IMR-90 (cell line): ENCODE measurements around the gene ACP6. TPM values are rescaled to one million over a fixed set of nuclear protein-coding genes. Genes with fewer than 3 reads are reported as not detected.

Source experiments
- ATAC-seq: fragments of 200-7000 bp; cut with Tn5 transposase; 2 replicates; pipeline ENCODE4 v1.9.1; 2020; ENCODE audit warnings: low read depth, mild to moderate bottlenecking, moderate library complexity
- BruUV-seq: library from RNA; stranded (reverse); fragments of 400-500 nt; replicated peaks from 2 replicates; lab custom pipeline; 2021; lab: Mats Ljungman, UMichigan
- CTCF ChIA-PET: fragments of 300-600 bp; formaldehyde crosslinking; extraction: SDS; loops from one replicate; lab custom pipeline; 2021; ENCODE audit warnings: antibody characterized with exemption; lab: Yijun Ruan, JAX
- POLR2A ChIA-PET: fragments of 300-600 bp; sonication (Branson Sonifier 250); formaldehyde crosslinking; loops from one replicate; lab custom pipeline; 2022; ENCODE audit warnings: antibody characterized with exemption; ENCODE audit not compliant: unreplicated experiment; lab: Charles Lee
- DNase-seq: peaks from one replicate; pipeline ENCODE4 v3.0.0; 2013
- H2AFZ ChIP-seq: replicated peaks from 2 replicates; pipeline ENCODE3; 2013; ENCODE audit warnings: low read length, mild to moderate bottlenecking; ENCODE audit not compliant: poor library complexity
- H2AK5ac ChIP-seq: 2 replicates; pipeline ENCODE4 v1.6.1; 2013; ENCODE audit warnings: low read depth, low read length, inconsistent platforms
- H2AK9ac ChIP-seq: replicated peaks from 2 replicates; pipeline ENCODE3; 2013; ENCODE audit warnings: mild to moderate bottlenecking, low read depth, low read length, moderate library complexity; ENCODE audit not compliant: poor library complexity
- H2BK120ac ChIP-seq: 2 replicates; pipeline ENCODE4 v1.6.1; 2013; ENCODE audit warnings: low read depth, low read length, inconsistent platforms
- H2BK15ac ChIP-seq: 3 replicates; pipeline ENCODE4 v1.6.1; 2013; ENCODE audit warnings: low read depth, low read length, inconsistent platforms
- H2BK20ac ChIP-seq: 2 replicates; pipeline ENCODE4 v1.6.1; 2013; ENCODE audit warnings: low read depth, mild to moderate bottlenecking, inconsistent platforms, low read length, moderate library complexity
- H2BK5ac ChIP-seq: 2 replicates; pipeline ENCODE4 v1.6.1; 2013; ENCODE audit warnings: mild to moderate bottlenecking, low read depth, low read length, inconsistent platforms; ENCODE audit not compliant: poor library complexity, severe bottlenecking
- H3K14ac ChIP-seq: replicated peaks from 2 replicates; pipeline ENCODE4 v1.6.1; 2013; ENCODE audit warnings: low read depth, low read length, inconsistent platforms
- H3K18ac ChIP-seq: 2 replicates; pipeline ENCODE4 v1.6.1; 2013; ENCODE audit warnings: low read depth, low read length, control low read depth
- H3K23ac ChIP-seq: 2 replicates; pipeline ENCODE4 v1.6.1; 2013; ENCODE audit warnings: low read depth, low read length, inconsistent platforms
- H3K27ac ChIP-seq: 2 replicates; pipeline ENCODE4 v1.5.1; 2013; ENCODE audit warnings: mild to moderate bottlenecking, control low read depth, low read length; ENCODE audit not compliant: insufficient read depth
- H3K27me3 ChIP-seq: 2 replicates; pipeline ENCODE4 v1.6.1; 2013; ENCODE audit warnings: low read length; ENCODE audit not compliant: control insufficient read depth, insufficient read depth
- H3K36me3 ChIP-seq: 2 replicates; pipeline ENCODE4 v1.6.1; 2013; ENCODE audit warnings: low read length, mixed read lengths; ENCODE audit not compliant: control insufficient read depth, insufficient read depth
- H3K4ac ChIP-seq: 2 replicates; pipeline ENCODE4 v1.6.1; 2013; ENCODE audit warnings: low read depth, low read length, inconsistent platforms
- H3K4me1 ChIP-seq: 2 replicates; pipeline ENCODE4 v1.6.1; 2013; ENCODE audit warnings: low read length, mixed read lengths; ENCODE audit not compliant: control insufficient read depth, insufficient read depth
- H3K4me2 ChIP-seq: 2 replicates; pipeline ENCODE4 v1.6.1; 2013; ENCODE audit warnings: low read depth, mild to moderate bottlenecking, control low read depth, low read length, moderate library complexity
- H3K4me3 ChIP-seq: 2 replicates; pipeline ENCODE4 v1.5.1; 2013; ENCODE audit warnings: low read depth, mild to moderate bottlenecking, control low read depth, low read length, moderate library complexity; ENCODE audit not compliant: insufficient read depth
- H3K56ac ChIP-seq: 2 replicates; pipeline ENCODE4 v1.6.1; 2013; ENCODE audit warnings: low read length, inconsistent platforms; ENCODE audit not compliant: insufficient read depth; ENCODE audit errors: extremely low read depth
- H3K79me1 ChIP-seq, 2 experiments: 2 replicates each; pipeline ENCODE4 v1.6.1; 2013; ENCODE audit warnings: low read length in 2 of 2, inconsistent platforms in 1 of 2, low read depth in 1 of 2
- H3K9ac ChIP-seq: 2 replicates; pipeline ENCODE4 v1.6.1; 2013; ENCODE audit warnings: low read depth, low read length, control low read depth
- H3K9me1 ChIP-seq: 2 replicates; pipeline ENCODE4 v1.6.1; 2013; ENCODE audit warnings: low read length, inconsistent platforms; ENCODE audit not compliant: insufficient read depth
- H3K9me3 ChIP-seq: 2 replicates; pipeline ENCODE4 v1.6.1; 2013; ENCODE audit warnings: low read length; ENCODE audit not compliant: control insufficient read depth, insufficient read depth
- H4K20me1 ChIP-seq: 2 replicates; pipeline ENCODE4 v1.6.1; 2013; ENCODE audit warnings: low read length, inconsistent platforms; ENCODE audit not compliant: insufficient read depth
- H4K5ac ChIP-seq: 2 replicates; pipeline ENCODE4 v1.6.1; 2013; ENCODE audit warnings: mild to moderate bottlenecking, low read depth, low read length, control low read depth
- H4K8ac ChIP-seq, 2 experiments: 2 replicates each; pipeline ENCODE4 v1.6.1; 2013; ENCODE audit warnings: low read depth in 2 of 2, low read length in 2 of 2, control low read depth in 1 of 2, inconsistent platforms in 1 of 2
- H4K91ac ChIP-seq: 2 replicates; pipeline ENCODE4 v1.6.1; 2013; ENCODE audit warnings: low read depth, low read length, inconsistent platforms; ENCODE audit not compliant: insufficient read depth
- BHLHE40 ChIP-seq: fragments of 150-350 bp; IDR thresholded peaks from 2 replicates; pipeline ENCODE4 v1.6.1; 2016; ENCODE audit warnings: mild to moderate bottlenecking, low read depth, low read length
- CHD1 ChIP-seq: IDR thresholded peaks from 2 replicates; pipeline ENCODE4 v1.6.1; 2012; ENCODE audit warnings: low read depth, low read length, improper control_type of control experiment
- CTCF ChIP-seq: conservative IDR thresholded peaks from 2 replicates; pipeline ENCODE4 v1.5.1; 2012; ENCODE audit warnings: mild to moderate bottlenecking, low read depth, low read length, improper control_type of control experiment
- FOS ChIP-seq: fragments of 150-350 bp; IDR thresholded peaks from 2 replicates; pipeline ENCODE4 v1.6.1; 2016; ENCODE audit warnings: low read depth, low read length
- MXI1 ChIP-seq: IDR thresholded peaks from 2 replicates; pipeline ENCODE4 v1.6.1; 2012; ENCODE audit warnings: low read depth, mild to moderate bottlenecking, low read length, moderate library complexity, borderline replicate concordance
- NFE2L2 ChIP-seq: fragments of 150-350 bp; IDR thresholded peaks from 2 replicates; pipeline ENCODE4 v1.6.1; 2016; ENCODE audit warnings: low read depth, mild to moderate bottlenecking, low read length
- POLR2A ChIP-seq: IDR thresholded peaks from 2 replicates; pipeline ENCODE4 v1.6.1; 2012; ENCODE audit warnings: mild to moderate bottlenecking, low read depth, low read length
- RAD21 ChIP-seq: IDR thresholded peaks from 2 replicates; pipeline ENCODE4 v1.6.1; 2012; ENCODE audit warnings: low read length, improper control_type of control experiment
- RFX5 ChIP-seq: IDR thresholded peaks from 2 replicates; pipeline ENCODE4 v1.8.0; 2012; ENCODE audit warnings: low read depth, mild to moderate bottlenecking, low read length, moderate library complexity
- SMC3 ChIP-seq: fragments of 150-350 bp; IDR thresholded peaks from 2 replicates; pipeline ENCODE4 v1.6.1; 2016; ENCODE audit warnings: low read depth, mild to moderate bottlenecking, antibody characterized with exemption, low read length, moderate library complexity
- USF2 ChIP-seq: fragments of 150-350 bp; IDR thresholded peaks from 2 replicates; pipeline ENCODE4 v1.6.1; 2017; ENCODE audit warnings: mild to moderate bottlenecking, antibody characterized with exemption, low read length, low read depth
- WGBS, 2 experiments: methylation state at CpG; one replicate each; pipeline versions ENCODE4 v1.1.5 to v1.1.7; 2013; ENCODE audit warnings: missing lambda C conversion rate in 2 of 2; ENCODE audit not compliant: insufficient read length in 1 of 2; ENCODE audit errors: extremely low coverage in 2 of 2; 5-methylcytosine and 5-hydroxymethylcytosine counted together
- dilution Hi-C: fragments of 300-500 bp; cut with HindIII; formaldehyde crosslinking; loops from one replicate; pipeline ENCODE4 v1.14.3; 2018; ENCODE audit warnings: low sequenced_read_pairs; ENCODE audit not compliant: unreplicated experiment
- in situ Hi-C: fragments of 300-500 bp; cut with MboI; formaldehyde crosslinking; loops from 3 replicates; pipeline ENCODE4 v1.14.3; 2019; ENCODE audit warnings: low sequenced_read_pairs, inconsistent platforms, mixed read lengths
- intact Hi-C: fragments of 100-400 bp; cut with micrococcal nuclease; formaldehyde crosslinking; loops from 2 replicates; pipeline ENCODE4 v1.10.0; 2022
- polyA plus RNA-seq, 3 experiments: library from polyadenylated mRNA; depleted of rRNA; stranded (reverse); fragments of >200 nt; gene quantifications; 2 replicates each; pipeline ENCODE4 v1.2.3, GENCODE V29; 2012; ENCODE audit warnings: low replicate concordance in 1 of 3
- total RNA-seq: library from RNA; depleted of rRNA; stranded (reverse); fragments of >200 nt; gene quantifications from 2 replicates; pipeline ENCODE4 v1.2.3, GENCODE V29; 2012

The ACP6 gene
- total and polyA plus RNA-seq, 2 of the 4 experiments (the other 2 are of a cell fraction) = 2.5 to 8.2 TPM

GRCh38 chr1:147641291-147641690 is 29.0 kb downstream of the ACP6 start:
- H3K4ac ChIP-seq = no peak overlapping the region
- no peak overlapping the region for H3K4me3 ChIP-seq
- no peak overlapping the region for H2AK9ac ChIP-seq
- H3K27ac ChIP-seq = no peak overlapping the region
- no peak overlapping the region for H3K56ac ChIP-seq
- H4K5ac ChIP-seq = no peak overlapping the region
- in situ Hi-C loops (no loop called here), intact Hi-C loops (no loop called here), dilution Hi-C loops (no loop called here)
- H2BK15ac ChIP-seq = no peak overlapping the region
- H3K23ac ChIP-seq = no peak overlapping the region
- H3K79me1 ChIP-seq = no peaks in the 10 kb centered on the region
- H2BK5ac ChIP-seq = no peak overlapping the region
- H2BK120ac ChIP-seq = no peak overlapping the region
- ChIA-PET POLR2A (no interaction called here), CTCF (interaction anchor here (0.5 to 1.1 kb wide), 3 partner anchors 60 to 601 kb away, joined by 3 to 4 read pairs (median 3); no protein-coding TSS in a partner anchor)
- H3K4me2 ChIP-seq = no peak overlapping the region
- H3K9me1 ChIP-seq = no peaks in the 10 kb centered on the region
- peak overlapping the region; percentile 58 for H2AFZ ChIP-seq
- no peaks in the 10 kb centered on the region for H3K4me1 ChIP-seq
- H4K8ac ChIP-seq = no peak overlapping the region
- no peaks in the 10 kb centered on the region for H3K27me3 ChIP-seq
- no peak overlapping the region for H3K14ac ChIP-seq
- ATAC-seq (no peak), DNase-seq (no peak)
- no peak overlapping the region for H2BK20ac ChIP-seq
- H4K91ac ChIP-seq = no peak overlapping the region
- WGBS, 2 experiments = 68% methylated on average over 3 of the region's 8 CpGs; no CpG with 5 or more reads in 1 of the 2 experiments
- TF ChIP-seq CHD1 (no peak), SMC3 (no peak), FOS (no peak), POLR2A (no peak), NFE2L2 (no peak), MXI1 (no peak), RFX5 (no peak), RAD21 (no peak), CTCF (no peak), BHLHE40 (no peak), USF2 (no peak)
- H3K9ac ChIP-seq = no peak overlapping the region
- H2AK5ac ChIP-seq = no peak overlapping the region
- no peaks in the 10 kb centered on the region for H3K36me3 ChIP-seq
- no peak overlapping the region for H3K18ac ChIP-seq
- no TSS peak for BruUV-seq
- no peaks in the 10 kb centered on the region for H4K20me1 ChIP-seq
- no peaks in the 10 kb centered on the region for H3K9me3 ChIP-seq
